Neural cell (in vitro differentiated cells): ENCODE results near the gene BSCL2. TPM values are rescaled to one million over a fixed set of nuclear protein-coding genes. Genes with fewer than 3 reads are reported as not detected.

Experiments
- H2AFZ ChIP-seq: fragments of 200-600, 300-800 bp; sonication (generic), shearing (Covaris generic); 2 replicates; pipeline ENCODE4 v1.6.0; 2014; ENCODE audit warnings: low read depth, mild to moderate bottlenecking, antibody characterized with exemption, low read length, moderate library complexity
- H3F3A ChIP-seq: fragments of 200-600 bp; shearing (Covaris generic); 2 replicates; pipeline ENCODE4 v1.6.1; 2016; ENCODE audit warnings: mild to moderate bottlenecking, moderate library complexity, mixed read lengths, antibody characterized with exemption, low read length; ENCODE audit not compliant: insufficient read depth, poor library complexity, severe bottlenecking
- H3K27ac ChIP-seq: fragments of 200-600, 300-800 bp; sonication (generic), shearing (Covaris generic); 2 replicates; pipeline ENCODE4 v1.5.1; 2014; ENCODE audit warnings: mild to moderate bottlenecking, low read length, moderate library complexity
- H3K27me3 ChIP-seq: fragments of 300-800, 200-600 bp; sonication (generic), shearing (Covaris generic); 2 replicates; pipeline ENCODE4 v1.6.0; 2014; ENCODE audit warnings: mild to moderate bottlenecking, low read depth, low read length, moderate library complexity; ENCODE audit not compliant: insufficient read depth
- H3K36me3 ChIP-seq: fragments of 300-800, 200-600 bp; sonication (generic), shearing (Covaris generic); 2 replicates; pipeline ENCODE4 v1.5.1; 2014; ENCODE audit warnings: mild to moderate bottlenecking, antibody characterized with exemption, low read length, moderate library complexity; ENCODE audit not compliant: insufficient read depth
- H3K4me2 ChIP-seq: fragments of 300-800, 200-600 bp; sonication (generic), shearing (Covaris generic); 2 replicates; pipeline ENCODE4 v1.6.0; 2014; ENCODE audit warnings: mild to moderate bottlenecking, low read length
- H3K4me3 ChIP-seq: fragments of 300-800, 200-600 bp; sonication (generic), shearing (Covaris generic); 2 replicates; pipeline ENCODE4 v1.5.1; 2014; ENCODE audit warnings: mild to moderate bottlenecking, low read length, moderate library complexity
- H3K79me2 ChIP-seq: fragments of 200-600 bp; shearing (Covaris generic); replicated peaks from 2 replicates; pipeline ENCODE4 v1.6.0; 2014; ENCODE audit warnings: mild to moderate bottlenecking, low read length, moderate library complexity; ENCODE audit not compliant: insufficient read depth
- H3K9ac ChIP-seq: fragments of 300-800, 200-600 bp; sonication (generic), shearing (Covaris generic); 2 replicates; pipeline ENCODE4 v1.6.1; 2016; ENCODE audit warnings: mild to moderate bottlenecking, low read length, mixed read lengths
- H3K9me2 ChIP-seq: fragments of 200-600 bp; shearing (Covaris generic); 2 replicates; pipeline ENCODE4 v1.6.1; 2016; ENCODE audit warnings: mild to moderate bottlenecking, low read length, mixed read lengths; ENCODE audit not compliant: insufficient read depth
- H3K9me3 ChIP-seq: fragments of 200-600, 300-800 bp; sonication (generic), shearing (Covaris generic); 2 replicates; pipeline ENCODE4 v1.6.1; 2016; ENCODE audit warnings: mild to moderate bottlenecking, mixed run types, low read length, moderate library complexity, mixed read lengths
- H4K20me1 ChIP-seq: fragments of 200-600 bp; shearing (Covaris generic); 2 replicates; pipeline ENCODE4 v1.6.1; 2016; ENCODE audit warnings: mild to moderate bottlenecking, mixed run types; ENCODE audit not compliant: insufficient read depth
- CTCF ChIP-seq: fragments of 450-650 bp; IDR thresholded peaks from 2 replicates; pipeline ENCODE4 v1.5.1; 2014; ENCODE audit warnings: antibody characterized with exemption, mild to moderate bottlenecking, moderate library complexity; ENCODE audit not compliant: poor library complexity, severe bottlenecking
- EP300 ChIP-seq: fragments of 450-650 bp; conservative IDR thresholded peaks from 2 replicates; pipeline ENCODE4 v1.6.1; 2014; ENCODE audit warnings: antibody characterized with exemption, mild to moderate bottlenecking, moderate library complexity; ENCODE audit not compliant: poor library complexity, severe bottlenecking
- EZH2 ChIP-seq: fragments of 200-600, 300-800 bp; shearing (Covaris generic), sonication (generic); IDR thresholded peaks from 2 replicates; pipeline ENCODE4 v1.6.1; 2014; ENCODE audit warnings: antibody characterized with exemption, low read length, borderline replicate concordance, mild to moderate bottlenecking; ENCODE audit not compliant: insufficient read depth, poor library complexity, severe bottlenecking
- MXI1 ChIP-seq: fragments of 450-650 bp; conservative IDR thresholded peaks from 2 replicates; pipeline ENCODE4 v1.6.1; 2014; ENCODE audit warnings: antibody characterized with exemption, mild to moderate bottlenecking; ENCODE audit not compliant: poor library complexity, severe bottlenecking
- POLR2AphosphoS5 ChIP-seq: IDR thresholded peaks from 2 replicates; pipeline ENCODE4 v1.6.1; 2012
- RAD21 ChIP-seq: fragments of 450-650 bp; conservative IDR thresholded peaks from 2 replicates; pipeline ENCODE4 v1.6.1; 2014; ENCODE audit warnings: antibody characterized with exemption, mild to moderate bottlenecking, moderate library complexity
- REST ChIP-seq: IDR thresholded peaks from 2 replicates; pipeline ENCODE4 v1.6.1; 2012; ENCODE audit warnings: borderline replicate concordance
- SMC3 ChIP-seq: fragments of 450-650 bp; conservative IDR thresholded peaks from 2 replicates; pipeline ENCODE4 v1.6.1; 2014; ENCODE audit warnings: antibody characterized with exemption, mild to moderate bottlenecking, moderate library complexity; ENCODE audit not compliant: poor library complexity
- TAF1 ChIP-seq: IDR thresholded peaks from 2 replicates; pipeline ENCODE4 v1.6.1; 2012; ENCODE audit warnings: low read depth
- polyA plus RNA-seq: library from polyadenylated mRNA; depleted of rRNA; stranded (reverse); fragments of >200 nt; gene quantifications from 2 replicates; pipeline ENCODE4 v1.2.3, GENCODE V29; 2014

BSCL2 gene
- polyA plus RNA-seq, 1 donor from 2014 or later = 304 TPM

DNA sequence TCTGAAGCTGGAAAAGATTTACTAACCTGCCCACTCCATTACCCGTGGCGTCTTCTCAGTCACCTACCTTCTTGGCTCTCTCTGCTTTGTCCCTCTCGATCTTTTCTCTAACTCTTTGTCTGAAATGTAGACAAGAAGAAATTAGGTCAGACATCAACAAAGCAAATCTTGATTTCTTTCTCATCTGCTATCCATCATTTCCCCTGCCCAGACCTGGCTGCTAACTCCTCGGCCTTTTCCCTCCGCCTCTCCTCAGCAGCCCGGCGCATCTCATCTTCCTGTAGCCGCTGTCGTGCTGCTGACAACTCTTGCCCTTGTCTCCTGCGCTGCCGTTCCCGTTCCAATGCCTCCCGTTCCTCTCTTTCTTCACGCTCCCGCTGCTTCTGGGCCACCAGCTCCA lies 29.5 kb downstream of the BSCL2 start:
- H4K20me1 ChIP-seq = no peaks in the 10 kb centered on the region
- no peak overlapping the region for H2AFZ ChIP-seq
- H3K9ac ChIP-seq = peak overlapping the region; percentile 84
- H3K4me2 ChIP-seq = peak overlapping the region; percentile 91
- no peak overlapping the region for H3K27ac ChIP-seq
- no peaks in the 10 kb centered on the region for H3K9me2 ChIP-seq
- peaks cover 8% of the 10 kb centered on the region for H3K79me2 ChIP-seq
- H3F3A ChIP-seq = no peaks in the 10 kb centered on the region
- H3K4me3 ChIP-seq = peak overlapping the region; percentile 79
- TF ChIP-seq REST (no peak), RAD21 (no peak), CTCF (no peak), MXI1 (no peak), EZH2 (no peak), TAF1 (no peak), POLR2AphosphoS5 (no peak), SMC3 (no peak), EP300 (no peak)
- no peaks in the 10 kb centered on the region for H3K27me3 ChIP-seq
- no peaks in the 10 kb centered on the region for H3K9me3 ChIP-seq
- no peaks in the 10 kb centered on the region for H3K36me3 ChIP-seq

DNA sequence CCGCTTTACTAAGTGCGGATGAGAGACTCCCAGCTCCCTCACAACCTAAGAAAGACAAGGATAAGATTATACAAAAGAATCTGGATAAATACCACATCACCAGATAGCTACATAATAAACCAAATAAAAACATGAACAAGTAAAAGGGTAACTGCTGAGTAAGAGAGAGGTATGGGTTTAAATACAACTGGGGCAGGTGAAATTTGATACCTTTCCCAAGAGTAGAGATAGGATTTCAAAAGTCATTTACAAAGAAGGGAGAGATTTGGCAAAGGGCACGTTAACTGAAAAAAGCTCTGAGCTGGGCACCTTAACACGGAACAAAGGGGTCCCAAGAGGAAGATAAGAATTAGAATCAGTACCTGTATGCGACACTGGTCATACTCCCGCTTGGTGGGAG lies 30.1 kb downstream of the BSCL2 start:
- Histone ChIP-seq H3K4me3 (peak overlapping the region; percentile 79), H3K36me3 (no peaks in the 10 kb centered on the region), H4K20me1 (no peaks in the 10 kb centered on the region), H3K79me2 (peaks cover 8% of the 10 kb centered on the region), H3K9me3 (no peaks in the 10 kb centered on the region), H3K4me2 (no peak overlapping the region), H3K9me2 (no peaks in the 10 kb centered on the region), H3F3A (no peaks in the 10 kb centered on the region), H3K9ac (no peak overlapping the region), H2AFZ (no peak overlapping the region), H3K27me3 (no peaks in the 10 kb centered on the region), H3K27ac (no peak overlapping the region)
- TF ChIP-seq MXI1 = no peak
- no peak for TF ChIP-seq CTCF
- no peak for TF ChIP-seq EZH2
- TF ChIP-seq RAD21 = no peak
- TF ChIP-seq REST = no peak
- no peak for TF ChIP-seq TAF1
- no peak for TF ChIP-seq POLR2AphosphoS5
- TF ChIP-seq SMC3 = no peak
- no peak for TF ChIP-seq EP300
